IMR-90 (cell line): ENCODE data around the gene THRB. TPM values are rescaled to one million over a fixed set of nuclear protein-coding genes. Genes with fewer than 3 reads are reported as not detected.

Source experiments
- ATAC-seq: fragments of 200-7000 bp; cut with Tn5 transposase; 2 replicates; pipeline ENCODE4 v1.9.1; 2020; ENCODE audit warnings: low read depth, mild to moderate bottlenecking, moderate library complexity
- BruUV-seq: library from RNA; stranded (reverse); fragments of 400-500 nt; replicated peaks from 2 replicates; lab custom pipeline; 2021; lab: Mats Ljungman, UMichigan
- CTCF ChIA-PET: fragments of 300-600 bp; formaldehyde crosslinking; extraction: SDS; loops from one replicate; lab custom pipeline; 2021; ENCODE audit warnings: antibody characterized with exemption; lab: Yijun Ruan, JAX
- POLR2A ChIA-PET: fragments of 300-600 bp; sonication (Branson Sonifier 250); formaldehyde crosslinking; loops from one replicate; lab custom pipeline; 2022; ENCODE audit warnings: antibody characterized with exemption; ENCODE audit not compliant: unreplicated experiment; lab: Charles Lee
- DNase-seq: peaks from one replicate; pipeline ENCODE4 v3.0.0; 2013
- H2AFZ ChIP-seq: replicated peaks from 2 replicates; pipeline ENCODE3; 2013; ENCODE audit warnings: low read length, mild to moderate bottlenecking; ENCODE audit not compliant: poor library complexity
- H2AK5ac ChIP-seq: 2 replicates; pipeline ENCODE4 v1.6.1; 2013; ENCODE audit warnings: low read depth, low read length, inconsistent platforms
- H2AK9ac ChIP-seq: replicated peaks from 2 replicates; pipeline ENCODE3; 2013; ENCODE audit warnings: mild to moderate bottlenecking, low read depth, low read length, moderate library complexity; ENCODE audit not compliant: poor library complexity
- H2BK120ac ChIP-seq: 2 replicates; pipeline ENCODE4 v1.6.1; 2013; ENCODE audit warnings: low read depth, low read length, inconsistent platforms
- H2BK15ac ChIP-seq: 3 replicates; pipeline ENCODE4 v1.6.1; 2013; ENCODE audit warnings: low read depth, low read length, inconsistent platforms
- H2BK20ac ChIP-seq: 2 replicates; pipeline ENCODE4 v1.6.1; 2013; ENCODE audit warnings: low read depth, mild to moderate bottlenecking, inconsistent platforms, low read length, moderate library complexity
- H2BK5ac ChIP-seq: 2 replicates; pipeline ENCODE4 v1.6.1; 2013; ENCODE audit warnings: mild to moderate bottlenecking, low read depth, low read length, inconsistent platforms; ENCODE audit not compliant: poor library complexity, severe bottlenecking
- H3K14ac ChIP-seq: replicated peaks from 2 replicates; pipeline ENCODE4 v1.6.1; 2013; ENCODE audit warnings: low read depth, low read length, inconsistent platforms
- H3K18ac ChIP-seq: 2 replicates; pipeline ENCODE4 v1.6.1; 2013; ENCODE audit warnings: low read depth, low read length, control low read depth
- H3K23ac ChIP-seq: 2 replicates; pipeline ENCODE4 v1.6.1; 2013; ENCODE audit warnings: low read depth, low read length, inconsistent platforms
- H3K27ac ChIP-seq: 2 replicates; pipeline ENCODE4 v1.5.1; 2013; ENCODE audit warnings: mild to moderate bottlenecking, control low read depth, low read length; ENCODE audit not compliant: insufficient read depth
- H3K27me3 ChIP-seq: 2 replicates; pipeline ENCODE4 v1.6.1; 2013; ENCODE audit warnings: low read length; ENCODE audit not compliant: control insufficient read depth, insufficient read depth
- H3K36me3 ChIP-seq: 2 replicates; pipeline ENCODE4 v1.6.1; 2013; ENCODE audit warnings: low read length, mixed read lengths; ENCODE audit not compliant: control insufficient read depth, insufficient read depth
- H3K4ac ChIP-seq: 2 replicates; pipeline ENCODE4 v1.6.1; 2013; ENCODE audit warnings: low read depth, low read length, inconsistent platforms
- H3K4me1 ChIP-seq: 2 replicates; pipeline ENCODE4 v1.6.1; 2013; ENCODE audit warnings: low read length, mixed read lengths; ENCODE audit not compliant: control insufficient read depth, insufficient read depth
- H3K4me2 ChIP-seq: 2 replicates; pipeline ENCODE4 v1.6.1; 2013; ENCODE audit warnings: low read depth, mild to moderate bottlenecking, control low read depth, low read length, moderate library complexity
- H3K4me3 ChIP-seq: 2 replicates; pipeline ENCODE4 v1.5.1; 2013; ENCODE audit warnings: low read depth, mild to moderate bottlenecking, control low read depth, low read length, moderate library complexity; ENCODE audit not compliant: insufficient read depth
- H3K56ac ChIP-seq: 2 replicates; pipeline ENCODE4 v1.6.1; 2013; ENCODE audit warnings: low read length, inconsistent platforms; ENCODE audit not compliant: insufficient read depth; ENCODE audit errors: extremely low read depth
- H3K79me1 ChIP-seq, 2 experiments: 2 replicates each; pipeline ENCODE4 v1.6.1; 2013; ENCODE audit warnings: low read length in 2 of 2, inconsistent platforms in 1 of 2, low read depth in 1 of 2
- H3K9ac ChIP-seq: 2 replicates; pipeline ENCODE4 v1.6.1; 2013; ENCODE audit warnings: low read depth, low read length, control low read depth
- H3K9me1 ChIP-seq: 2 replicates; pipeline ENCODE4 v1.6.1; 2013; ENCODE audit warnings: low read length, inconsistent platforms; ENCODE audit not compliant: insufficient read depth
- H3K9me3 ChIP-seq: 2 replicates; pipeline ENCODE4 v1.6.1; 2013; ENCODE audit warnings: low read length; ENCODE audit not compliant: control insufficient read depth, insufficient read depth
- H4K20me1 ChIP-seq: 2 replicates; pipeline ENCODE4 v1.6.1; 2013; ENCODE audit warnings: low read length, inconsistent platforms; ENCODE audit not compliant: insufficient read depth
- H4K5ac ChIP-seq: 2 replicates; pipeline ENCODE4 v1.6.1; 2013; ENCODE audit warnings: mild to moderate bottlenecking, low read depth, low read length, control low read depth
- H4K8ac ChIP-seq, 2 experiments: 2 replicates each; pipeline ENCODE4 v1.6.1; 2013; ENCODE audit warnings: low read depth in 2 of 2, low read length in 2 of 2, control low read depth in 1 of 2, inconsistent platforms in 1 of 2
- H4K91ac ChIP-seq: 2 replicates; pipeline ENCODE4 v1.6.1; 2013; ENCODE audit warnings: low read depth, low read length, inconsistent platforms; ENCODE audit not compliant: insufficient read depth
- CHD1 ChIP-seq: IDR thresholded peaks from 2 replicates; pipeline ENCODE4 v1.6.1; 2012; ENCODE audit warnings: low read depth, low read length, improper control_type of control experiment
- MAFK ChIP-seq: IDR thresholded peaks from 2 replicates; pipeline ENCODE4 v1.6.1; 2012; ENCODE audit warnings: low read depth, low read length, improper control_type of control experiment
- MAZ ChIP-seq: IDR thresholded peaks from 2 replicates; pipeline ENCODE4 v1.6.1; 2012; ENCODE audit warnings: low read depth, mild to moderate bottlenecking, low read length, improper control_type of control experiment, moderate library complexity, borderline replicate concordance
- NFE2L2 ChIP-seq: fragments of 150-350 bp; IDR thresholded peaks from 2 replicates; pipeline ENCODE4 v1.6.1; 2016; ENCODE audit warnings: low read depth, mild to moderate bottlenecking, low read length
- RAD21 ChIP-seq: IDR thresholded peaks from 2 replicates; pipeline ENCODE4 v1.6.1; 2012; ENCODE audit warnings: low read length, improper control_type of control experiment
- RCOR1 ChIP-seq: IDR thresholded peaks from 2 replicates; pipeline ENCODE4 v1.6.1; 2012; ENCODE audit warnings: mild to moderate bottlenecking, low read length, improper control_type of control experiment; ENCODE audit not compliant: insufficient replicate concordance
- RFX5 ChIP-seq: IDR thresholded peaks from 2 replicates; pipeline ENCODE4 v1.8.0; 2012; ENCODE audit warnings: low read depth, mild to moderate bottlenecking, low read length, moderate library complexity
- WGBS, 2 experiments: methylation state at CpG; one replicate each; pipeline versions ENCODE4 v1.1.5 to v1.1.7; 2013; ENCODE audit warnings: missing lambda C conversion rate in 2 of 2; ENCODE audit not compliant: insufficient read length in 1 of 2; ENCODE audit errors: extremely low coverage in 2 of 2; 5-methylcytosine and 5-hydroxymethylcytosine counted together
- dilution Hi-C: fragments of 300-500 bp; cut with HindIII; formaldehyde crosslinking; loops from one replicate; pipeline ENCODE4 v1.14.3; 2018; ENCODE audit warnings: low sequenced_read_pairs; ENCODE audit not compliant: unreplicated experiment
- in situ Hi-C: fragments of 300-500 bp; cut with MboI; formaldehyde crosslinking; loops from 3 replicates; pipeline ENCODE4 v1.14.3; 2019; ENCODE audit warnings: low sequenced_read_pairs, inconsistent platforms, mixed read lengths
- intact Hi-C: fragments of 100-400 bp; cut with micrococcal nuclease; formaldehyde crosslinking; loops from 2 replicates; pipeline ENCODE4 v1.10.0; 2022
- polyA plus RNA-seq, 3 experiments: library from polyadenylated mRNA; depleted of rRNA; stranded (reverse); fragments of >200 nt; gene quantifications; 2 replicates each; pipeline ENCODE4 v1.2.3, GENCODE V29; 2012; ENCODE audit warnings: low replicate concordance in 1 of 3
- total RNA-seq: library from RNA; depleted of rRNA; stranded (reverse); fragments of >200 nt; gene quantifications from 2 replicates; pipeline ENCODE4 v1.2.3, GENCODE V29; 2012
- TF ChIP-seq, protein P1 (sequence below): fragments of 150-350 bp; IDR thresholded peaks from 2 replicates; pipeline ENCODE4 v1.6.1; 2016; ENCODE audit warnings: low read depth, mild to moderate bottlenecking, low read length, moderate library complexity, borderline replicate concordance
- TF ChIP-seq, protein P2 (sequence below): fragments of 150-350 bp; IDR thresholded peaks from 2 replicates; pipeline ENCODE4 v1.6.1; 2017; ENCODE audit warnings: mild to moderate bottlenecking, antibody characterized with exemption, low read length, low read depth

Gene THRB
- total and polyA plus RNA-seq, 2 of the 4 experiments (the other 2 are of a cell fraction): under 0.01 TPM; not detected in 1

DNA sequence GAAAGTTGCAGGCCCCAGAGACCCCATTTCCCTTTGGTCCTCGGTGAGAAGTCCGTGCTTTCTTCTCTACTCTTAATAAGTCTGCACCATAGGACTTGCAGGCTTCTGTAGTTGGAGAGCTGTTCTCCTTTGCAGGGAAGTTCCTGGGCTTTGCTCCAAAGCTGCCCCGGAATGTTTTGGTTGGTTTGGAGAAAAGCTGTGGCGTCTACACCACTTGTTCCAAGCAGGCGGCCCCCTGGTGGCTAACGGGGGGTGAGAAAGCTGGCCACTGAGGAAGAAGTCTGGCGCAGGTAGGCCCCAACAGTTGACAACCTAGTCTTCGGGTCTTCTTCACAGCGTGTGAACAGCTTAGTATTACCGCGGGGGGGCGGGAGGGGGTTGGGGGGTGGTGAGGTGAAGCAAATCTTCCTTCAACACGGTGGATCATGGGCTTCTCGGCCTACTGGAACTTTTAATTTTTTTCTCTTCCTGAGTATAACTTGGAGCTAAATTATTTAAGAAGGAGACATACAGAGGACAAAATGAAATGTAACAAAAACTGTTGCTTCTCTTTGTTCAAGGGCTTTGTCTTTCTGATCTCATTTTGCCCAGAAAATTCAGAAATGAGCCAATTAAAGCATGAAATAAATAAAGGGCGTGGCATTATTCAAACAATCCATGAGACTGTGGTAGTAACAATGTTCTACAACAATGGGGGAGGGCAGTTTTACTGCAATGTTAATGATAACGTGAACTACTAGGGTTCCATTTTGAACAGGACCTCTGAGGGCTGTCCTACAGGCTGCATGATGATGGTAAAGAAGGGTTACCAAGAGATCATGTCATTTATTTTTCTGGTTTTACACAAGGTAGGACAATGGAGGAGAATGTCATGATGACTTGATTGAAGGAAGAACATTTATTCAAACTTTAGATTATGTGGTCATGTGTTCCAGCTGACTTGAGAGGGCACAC lies 2.2 kb upstream of the THRB start:
- ATAC-seq (no peak), DNase-seq (peak; percentile 4)
- BruUV-seq: no TSS peak
- ChIA-PET CTCF (interaction anchor here (0.6 to 1.0 kb wide), 2 partner anchors 125 to 837 kb away, joined by 3 read pairs; no protein-coding TSS in a partner anchor), POLR2A (no interaction called here)
- Histone ChIP-seq H3K27ac (no peak overlapping the region), H4K5ac (no peak overlapping the region), H3K79me1 (no peaks in the 10 kb centered on the region), H3K56ac (no peak overlapping the region), H2BK20ac (no peak overlapping the region), H2BK120ac (no peak overlapping the region), H3K9ac (no peak overlapping the region), H2AK9ac (no peak overlapping the region), H3K4me2 (no peak overlapping the region), H2AK5ac (no peak overlapping the region), H3K9me1 (no peaks in the 10 kb centered on the region), H3K36me3 (no peaks in the 10 kb centered on the region), H3K9me3 (no peaks in the 10 kb centered on the region), H3K27me3 (peaks cover 19% of the 10 kb centered on the region), H3K14ac (no peak overlapping the region), H3K18ac (no peak overlapping the region), H3K4me1 (peaks cover 2% of the 10 kb centered on the region; the same call in 1 of the 2 replicates), H2BK5ac (no peak overlapping the region), H4K20me1 (no peaks in the 10 kb centered on the region), H4K91ac (no peak overlapping the region), H4K8ac (no peak overlapping the region), H2BK15ac (no peak overlapping the region), H3K23ac (no peak overlapping the region), H2AFZ (no peak overlapping the region), H3K4me3 (no peak overlapping the region), H3K4ac (no peak overlapping the region)
- TF ChIP-seq, protein P1, sequence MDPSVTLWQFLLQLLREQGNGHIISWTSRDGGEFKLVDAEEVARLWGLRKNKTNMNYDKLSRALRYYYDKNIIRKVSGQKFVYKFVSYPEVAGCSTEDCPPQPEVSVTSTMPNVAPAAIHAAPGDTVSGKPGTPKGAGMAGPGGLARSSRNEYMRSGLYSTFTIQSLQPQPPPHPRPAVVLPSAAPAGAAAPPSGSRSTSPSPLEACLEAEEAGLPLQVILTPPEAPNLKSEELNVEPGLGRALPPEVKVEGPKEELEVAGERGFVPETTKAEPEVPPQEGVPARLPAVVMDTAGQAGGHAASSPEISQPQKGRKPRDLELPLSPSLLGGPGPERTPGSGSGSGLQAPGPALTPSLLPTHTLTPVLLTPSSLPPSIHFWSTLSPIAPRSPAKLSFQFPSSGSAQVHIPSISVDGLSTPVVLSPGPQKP: no peak
- TF ChIP-seq RCOR1: no peak
- no peak for TF ChIP-seq MAFK
- TF ChIP-seq RAD21: no peak
- no peak for TF ChIP-seq NFE2L2
- no peak for TF ChIP-seq CHD1
- TF ChIP-seq RFX5: no peak
- TF ChIP-seq, protein P2, sequence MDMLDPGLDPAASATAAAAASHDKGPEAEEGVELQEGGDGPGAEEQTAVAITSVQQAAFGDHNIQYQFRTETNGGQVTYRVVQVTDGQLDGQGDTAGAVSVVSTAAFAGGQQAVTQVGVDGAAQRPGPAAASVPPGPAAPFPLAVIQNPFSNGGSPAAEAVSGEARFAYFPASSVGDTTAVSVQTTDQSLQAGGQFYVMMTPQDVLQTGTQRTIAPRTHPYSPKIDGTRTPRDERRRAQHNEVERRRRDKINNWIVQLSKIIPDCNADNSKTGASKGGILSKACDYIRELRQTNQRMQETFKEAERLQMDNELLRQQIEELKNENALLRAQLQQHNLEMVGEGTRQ: no peak
- TF ChIP-seq MAZ: no peak
- intact Hi-C loops: no loop called here
- in situ Hi-C loops: no loop called here
- dilution Hi-C loops: no loop called here
- no CpG with 5 or more reads among the region's 16 CpGs for WGBS, 2 experiments
